GM19395 (cell line): ENCODE data around the gene ARID3A.

Source experiments
- ATAC-seq: cut with Tn5 transposase; IDR thresholded peaks from one replicate; pipeline ENCODE4 v1.9.1; 2021; ENCODE audit warnings: mild to moderate bottlenecking, moderate library complexity; ENCODE audit not compliant: unreplicated experiment

ARID3A gene

GRCh38 chr19:984165-984967 lies 58.5 kb downstream of the ARID3A start, which contains the start of gene WDR18:
WDR18 (plus strand) TSS chr19:984345; CDS start chr19:984354, 9 bp downstream.
- peak; percentile 65 for ATAC-seq

GRCh38 chr19:986083-986482 lies 60.2 kb downstream of the ARID3A start:
- no peak for ATAC-seq

GRCh38 chr19:988081-988480 lies 62.2 kb downstream of the ARID3A start:
- no peak for ATAC-seq

GRCh38 chr19:988510-988909 lies 62.7 kb downstream of the ARID3A start:
- ATAC-seq = no peak

GRCh38 chr19:989381-990081 lies 63.7 kb downstream of the ARID3A start:
- no peak for ATAC-seq

GRCh38 chr19:990119-990571 lies 64.3 kb downstream of the ARID3A start:
- no peak for ATAC-seq

- no peak for ATAC-seq
Measured at GRCh38 chr19:990746-991145, 64.9 kb downstream of the ARID3A start.

- no peak for ATAC-seq
Measured at GRCh38 chr19:991174-991931, 65.5 kb downstream of the ARID3A start.

- no peak for ATAC-seq
Measured at GRCh38 chr19:991932-992669, 66.3 kb downstream of the ARID3A start.

- no peak for ATAC-seq
Measured at GRCh38 chr19:992670-993055, 66.8 kb downstream of the ARID3A start.

GRCh38 chr19:993361-993830 lies 67.6 kb downstream of the ARID3A start:
- no peak for ATAC-seq

GRCh38 chr19:993831-994393 lies 68.1 kb downstream of the ARID3A start:
- no peak for ATAC-seq

GRCh38 chr19:994516-994915 lies 68.7 kb downstream of the ARID3A start:
- ATAC-seq = no peak

- no peak for ATAC-seq
Measured at GRCh38 chr19:995051-995827, 69.4 kb downstream of the ARID3A start.

GRCh38 chr19:996051-996838 lies 70.4 kb downstream of the ARID3A start:
- ATAC-seq = no peak

GRCh38 chr19:998064-998463 lies 72.2 kb downstream of the ARID3A start:
- no peak for ATAC-seq

- no peak for ATAC-seq
Measured at GRCh38 chr19:999379-999719, 73.5 kb downstream of the ARID3A start.

GRCh38 chr19:1000095-1000494 lies 74.3 kb downstream of the ARID3A start, which contains the start of gene GRIN3B:
GRIN3B (plus strand) TSS chr19:1000419; CDS start chr19:1000438, 19 bp downstream.
- ATAC-seq = no peak
